Measurements from ENCODE around the gene OPN4.

Gene OPN4

DNA sequence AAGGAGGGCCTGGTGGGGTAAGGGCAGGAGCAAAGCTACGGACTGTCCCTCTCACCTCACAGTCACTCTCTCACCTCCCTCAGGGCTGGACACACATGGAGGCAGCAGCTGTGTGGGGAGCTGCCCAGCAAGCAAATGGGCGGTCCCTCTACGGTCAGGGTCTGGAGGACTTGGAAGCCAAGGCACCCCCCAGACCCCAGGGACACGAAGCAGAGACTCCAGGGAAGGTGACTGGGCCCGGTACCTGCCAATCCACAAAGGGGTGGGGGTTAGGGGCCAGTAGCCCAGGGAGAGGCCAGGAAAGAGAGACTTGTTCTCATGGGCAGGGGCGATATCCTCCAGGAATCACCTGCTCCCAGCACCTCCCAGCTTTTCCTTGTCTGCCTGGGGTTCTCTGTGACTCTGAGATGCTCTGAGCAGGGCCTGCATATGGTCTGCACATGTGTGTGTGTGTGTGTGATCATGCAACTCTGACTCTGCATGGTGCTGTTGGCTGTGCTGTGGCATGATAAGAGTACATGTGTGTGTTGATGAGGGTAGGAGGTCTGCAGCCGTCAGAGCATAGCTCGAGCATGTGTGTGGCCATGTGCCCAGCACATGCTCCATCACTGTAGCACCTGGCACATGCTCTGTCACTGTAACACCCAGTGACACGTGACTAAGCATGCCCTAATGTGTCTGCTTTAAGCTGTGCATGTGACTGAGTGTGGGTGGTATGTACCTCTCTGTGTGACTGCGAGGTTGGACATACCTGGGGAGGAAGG is 9.4 kb downstream of the OPN4 start:
- DNase-seq, result no peak

DNA sequence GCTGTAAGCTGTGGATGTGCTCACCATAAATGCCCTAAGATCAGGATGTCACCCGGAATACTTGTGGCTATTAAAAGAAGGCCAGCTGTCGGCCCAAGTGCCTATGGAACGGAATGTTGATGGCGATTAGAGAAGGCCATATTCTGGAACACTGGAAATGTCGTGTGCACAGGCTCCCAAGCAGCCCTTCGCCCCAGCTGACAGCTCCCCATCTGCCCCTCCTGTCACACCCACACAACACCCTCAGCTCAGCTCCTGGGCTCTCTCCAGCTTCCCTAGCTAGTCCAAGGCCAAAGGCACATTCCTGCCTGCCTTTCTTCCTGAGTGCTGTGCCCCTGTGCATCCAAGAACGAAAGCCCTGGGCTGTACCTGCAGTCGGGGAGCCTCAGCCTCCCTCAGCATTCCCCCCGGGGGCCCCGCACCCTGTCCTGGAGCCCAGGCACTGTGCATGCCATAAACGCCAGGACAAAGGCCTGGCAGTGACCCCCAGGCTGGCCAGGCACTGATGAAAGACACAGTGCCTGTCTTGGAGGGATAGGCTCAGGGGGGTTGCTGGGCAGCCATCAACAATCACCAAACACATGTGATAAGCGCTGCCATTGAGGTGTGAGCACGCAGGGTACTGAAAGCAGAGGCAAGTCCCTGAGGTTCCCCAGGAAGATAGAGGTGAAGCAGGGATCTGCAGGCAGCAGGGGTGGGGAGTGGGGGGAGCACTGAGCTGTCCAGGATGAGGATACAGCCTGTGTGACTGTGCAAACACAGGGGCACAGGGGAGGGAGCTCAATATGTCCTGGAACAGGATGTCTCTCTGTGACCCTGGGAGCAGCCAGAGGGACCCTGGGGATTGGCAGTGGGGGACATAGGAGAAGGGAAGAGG is 10.2 kb downstream of the OPN4 start:
- no peak for DNase-seq

GRCh38 chr10:86665218-86665607 is 10.9 kb downstream of the OPN4 start:
- DNase-seq, result no peak

DNA sequence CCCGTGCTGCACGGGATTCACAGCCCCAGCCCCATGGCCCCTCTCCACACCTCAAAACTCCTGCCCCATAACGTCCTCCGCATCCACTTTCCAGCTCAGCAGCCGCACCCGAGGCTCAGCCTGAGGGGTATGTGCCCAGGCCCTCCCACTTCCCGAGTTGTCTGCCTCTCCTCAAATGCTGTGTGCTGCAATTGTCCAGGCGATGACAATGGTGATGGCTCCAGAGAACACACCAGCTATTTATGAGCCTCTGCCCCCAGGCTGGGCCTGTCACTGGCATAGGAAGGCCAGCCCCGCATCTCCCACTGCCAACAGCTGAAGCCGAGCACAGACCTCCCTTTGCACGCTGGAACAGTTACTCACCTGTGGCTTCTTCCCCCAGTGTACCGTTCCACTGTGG is 11.5 kb downstream of the OPN4 start:
- no peak for DNase-seq

- DNase-seq, result no peak
These were observed 12.2 kb downstream of the OPN4 start for GRCh38 chr10:86666538-86666937.

DNA sequence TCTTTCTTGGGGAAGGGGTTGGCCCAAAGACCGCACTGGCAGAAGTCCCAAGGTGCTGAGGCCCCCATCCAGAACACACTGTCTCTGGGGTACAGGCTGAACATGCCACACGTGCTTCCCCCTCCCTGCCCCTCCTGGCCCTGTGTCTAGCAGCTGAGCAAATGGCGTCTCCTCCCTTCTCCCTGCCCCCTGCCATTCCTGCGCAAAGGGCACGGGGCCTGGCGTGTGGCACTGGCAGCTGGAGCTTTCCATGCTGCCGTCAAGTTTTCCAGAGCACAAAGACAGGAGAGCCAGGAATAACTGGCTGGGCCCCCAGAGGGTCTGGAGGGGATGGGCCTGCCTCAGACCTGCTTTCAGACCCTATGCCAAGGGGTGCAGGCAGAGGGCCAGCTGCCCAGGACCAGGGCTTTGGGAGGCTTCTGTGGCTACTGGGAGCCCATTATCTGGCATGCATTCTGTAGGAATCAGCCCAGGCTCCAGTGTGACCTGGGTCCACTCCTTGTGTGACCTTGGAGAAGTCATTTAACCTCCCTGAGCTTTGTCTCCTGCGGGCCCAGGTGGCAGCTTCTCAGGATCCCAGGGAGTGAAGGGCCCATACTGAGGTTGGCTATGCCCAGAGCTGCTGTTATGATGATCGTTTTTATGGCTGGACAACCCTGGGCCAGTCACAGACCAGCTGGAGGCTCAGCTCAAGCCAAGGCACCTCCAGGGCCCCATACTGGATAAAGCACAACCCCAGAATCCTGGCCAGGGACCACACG is 13.3 kb downstream of the OPN4 start:
- DNase-seq, result no peak

- DNase-seq, result no peak
These were observed 14.2 kb downstream of the OPN4 start, which contains the start of gene LDB3 for GRCh38 chr10:86668297-86669165. Gene LDB3 (plus strand): TSS chr10:86668511. CDS start chr10:86668692, 181 bp downstream.

GRCh38 chr10:86670290-86670811 is 16.0 kb downstream of the OPN4 start:
- DNase-seq, result no peak

DNA sequence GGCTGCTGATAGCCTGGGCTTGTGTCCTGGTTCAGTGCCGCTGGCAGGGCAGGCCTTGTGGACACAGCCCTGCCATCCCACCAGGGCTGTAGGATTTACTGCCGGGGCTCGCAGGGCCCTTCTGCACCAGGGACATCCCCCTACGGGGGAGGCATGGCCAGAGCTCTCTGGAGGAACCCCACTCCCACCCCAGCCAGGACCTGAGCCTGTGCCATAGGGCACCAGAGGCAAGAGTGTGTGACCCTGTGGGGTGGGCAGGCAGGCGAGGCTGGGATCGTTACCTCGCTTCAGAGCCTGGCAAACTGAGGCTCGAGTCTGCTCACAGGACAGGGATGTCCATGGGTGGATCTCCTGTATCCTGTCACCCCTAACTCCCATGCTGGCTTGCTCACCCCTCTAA is 16.5 kb downstream of the OPN4 start:
- DNase-seq, result no peak

DNA sequence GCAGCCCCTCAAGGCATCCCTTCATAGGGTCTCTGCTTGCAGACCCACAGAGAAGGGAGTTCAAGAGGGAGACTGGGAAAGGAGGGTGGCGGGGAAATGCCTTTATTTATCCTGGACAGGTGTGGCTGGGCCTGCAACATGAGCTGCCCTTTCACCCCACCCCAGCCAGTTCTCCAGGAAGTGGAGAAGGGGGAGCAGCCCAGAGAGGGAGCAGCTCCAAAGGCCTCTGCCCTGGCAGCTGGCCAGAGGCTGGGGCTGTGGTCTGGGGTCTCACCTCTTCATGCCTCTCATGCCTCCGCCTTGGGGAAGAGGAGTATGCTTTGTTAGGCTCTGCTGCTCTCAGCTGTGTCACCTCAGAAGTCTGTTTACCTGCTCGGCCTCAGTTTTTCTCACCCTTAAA is 17.1 kb downstream of the OPN4 start:
- DNase-seq, result no peak

DNA sequence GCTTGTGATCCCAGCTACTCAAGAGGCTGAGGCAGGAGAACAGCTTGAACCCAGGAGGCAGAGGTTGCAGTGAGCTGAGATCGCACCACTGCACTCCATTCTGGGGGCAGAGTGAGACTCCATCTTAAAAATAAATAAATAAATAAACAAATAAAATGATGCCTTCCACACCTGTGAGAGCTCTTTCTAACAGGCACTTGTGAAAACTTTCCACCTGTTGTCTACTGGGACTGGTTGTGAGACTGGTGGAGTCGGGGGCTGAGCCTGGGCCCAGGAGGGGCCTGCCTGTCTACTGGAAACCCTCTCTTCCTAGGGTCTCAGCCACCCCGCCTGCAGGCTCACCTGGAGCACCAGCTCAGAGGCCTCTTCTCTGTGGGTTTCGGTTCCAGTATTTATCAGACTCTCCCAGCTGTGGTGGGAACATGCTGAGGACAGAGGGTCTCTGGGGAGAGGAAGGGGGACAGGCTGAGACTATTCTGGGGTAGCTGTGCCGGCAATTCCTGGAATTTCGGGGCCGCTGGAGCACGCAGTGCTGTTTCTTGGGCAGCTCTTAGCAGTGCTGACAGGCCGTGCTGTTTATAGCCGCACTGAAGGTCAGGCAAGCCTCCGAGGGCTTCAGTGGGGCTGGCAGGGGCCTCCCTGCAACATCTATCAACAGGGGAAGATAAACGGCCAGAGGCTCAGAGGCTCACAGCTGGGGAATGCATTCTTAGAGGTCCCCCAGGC is 17.8 kb downstream of the OPN4 start:
- DNase-seq, result no peak

GRCh38 chr10:86673216-86673826 is 19.0 kb downstream of the OPN4 start:
- DNase-seq, result no peak

- DNase-seq, result no peak
These were observed 19.7 kb downstream of the OPN4 start for GRCh38 chr10:86673827-86674581.

DNA sequence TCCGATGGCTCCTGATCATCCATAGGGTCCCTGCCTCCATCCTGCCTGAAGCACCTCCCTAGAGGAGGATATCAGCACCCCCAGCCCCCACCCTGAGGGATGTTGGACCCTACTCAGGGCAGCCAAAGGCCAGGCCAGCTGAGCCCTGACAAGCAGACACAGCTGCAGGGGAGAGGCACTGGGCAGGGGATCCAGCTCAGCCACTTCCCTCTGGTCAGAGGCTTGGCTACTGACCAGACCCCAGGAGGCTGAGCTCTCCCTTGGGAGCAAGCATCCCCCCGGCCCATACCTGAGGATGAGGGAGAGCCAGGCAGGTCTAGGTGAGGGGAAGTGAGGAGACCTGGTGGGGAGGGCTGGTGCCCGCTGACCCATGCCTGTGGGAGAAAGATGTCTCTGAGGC is 20.6 kb downstream of the OPN4 start:
- DNase-seq, result no peak

- no peak for DNase-seq
These were observed 23.0 kb downstream of the OPN4 start for GRCh38 chr10:86677374-86677773.

- DNase-seq, result no peak
These were observed 24.8 kb downstream of the OPN4 start for GRCh38 chr10:86678999-86679792.

- no peak for DNase-seq
These were observed 26.7 kb downstream of the OPN4 start for GRCh38 chr10:86681047-86681446.

GRCh38 chr10:86681722-86682386 is 27.5 kb downstream of the OPN4 start:
- no peak for DNase-seq

- DNase-seq, result no peak
These were observed 28.3 kb downstream of the OPN4 start for GRCh38 chr10:86682675-86683074.

Data from activated CD4-positive, alpha-beta T cell treated with anti-CD3 and anti-CD28 coated beads, Interleukin-2, amount 50 U/mL, for 4 hours (primary cell).